Activated T-cell treated with anti-CD3 and anti-CD28 coated beads, Interleukin-2, amount 50 U/mL, for 4 hours (primary cell): ENCODE data around the gene CCDC18. TPM values are rescaled to one million over a fixed set of nuclear protein-coding genes. Genes with fewer than 3 reads are reported as not detected.
"Not testable (repeated sequence)": the region's sequence is repeated elsewhere in the genome, so short reads cannot be mapped to it uniquely, and the experiment has no call there.

ENCODE experiments used
- ATAC-seq, 2 donors: fragments of 200-7000 bp; cut with Tn5 transposase; one replicate each; pipeline ENCODE4 v1.10.0; 2021
- DNase-seq: peaks from one replicate; pipeline ENCODE4 v3.0.0-alpha.2; 2020
- H3K27me3 Mint-ChIP-seq: one replicate; pipeline ENCODE4 v1.8.0; 2021; ENCODE audit warnings: low read depth, mixed read lengths
- H3K36me3 Mint-ChIP-seq: one replicate; pipeline ENCODE4 v1.8.0; 2022; ENCODE audit warnings: mixed read lengths; ENCODE audit not compliant: insufficient read depth
- H3K4me1 Mint-ChIP-seq: one replicate; pipeline ENCODE4 v1.8.0; 2021; ENCODE audit warnings: low read depth, mixed read lengths
- H3K4me3 Mint-ChIP-seq: one replicate; pipeline ENCODE4 v1.8.0; 2021; ENCODE audit warnings: mild to moderate bottlenecking, moderate library complexity, mixed read lengths
- H3K9me3 Mint-ChIP-seq: one replicate; pipeline ENCODE4 v1.8.0; 2021; ENCODE audit warnings: mixed read lengths
- total RNA-seq, 3 donors: library from RNA; stranded (reverse); gene quantifications; one replicate each; pipeline ENCODE4 v1.2.1, GENCODE V29; 2021

CCDC18 gene
- total RNA-seq, 3 donors from 2014 or later: 4.6 to 8.3 (median 8.1) TPM

DNA sequence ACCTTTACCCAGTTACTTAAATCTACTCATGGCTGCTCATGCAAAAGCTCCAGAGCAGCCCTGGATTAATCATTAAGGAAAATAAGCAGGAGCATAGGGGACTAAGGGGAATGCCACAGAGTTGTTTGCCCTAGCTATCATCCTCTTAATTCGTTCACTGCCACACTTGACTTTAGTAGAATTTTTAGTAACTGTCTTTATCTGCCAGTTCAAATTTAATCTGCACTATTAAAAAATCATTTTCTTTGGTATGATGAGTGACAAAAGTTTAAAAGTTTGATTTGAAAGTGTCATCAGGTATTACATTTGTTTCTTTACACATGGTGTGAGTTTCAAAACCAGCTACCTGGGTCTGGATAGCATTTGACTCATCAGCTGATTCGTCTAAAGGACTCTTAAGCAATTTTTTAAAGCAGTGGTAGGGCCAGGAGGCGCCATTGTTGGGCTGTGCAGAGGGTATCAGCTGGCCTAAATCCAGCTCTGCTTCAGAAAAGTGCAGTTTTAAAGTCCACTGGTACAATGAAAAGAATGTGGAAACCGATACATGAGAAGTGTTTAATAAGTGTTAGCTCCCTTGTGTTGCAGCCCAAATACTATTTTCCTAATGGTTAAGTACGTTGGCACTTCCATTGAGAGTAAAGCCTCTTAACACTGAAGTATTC is 95.2 kb downstream of the CCDC18 start:
- no peak for ATAC-seq
- H3K9me3 Mint-ChIP-seq: peaks cover 8% of the 10 kb centered on the region
- peaks cover 21% of the 10 kb centered on the region for H3K36me3 Mint-ChIP-seq
- H3K27me3 Mint-ChIP-seq: no peaks in the 10 kb centered on the region
- no peak overlapping the region for H3K4me3 Mint-ChIP-seq
- no peaks in the 10 kb centered on the region for H3K4me1 Mint-ChIP-seq
- DNase-seq: no peak

DNA sequence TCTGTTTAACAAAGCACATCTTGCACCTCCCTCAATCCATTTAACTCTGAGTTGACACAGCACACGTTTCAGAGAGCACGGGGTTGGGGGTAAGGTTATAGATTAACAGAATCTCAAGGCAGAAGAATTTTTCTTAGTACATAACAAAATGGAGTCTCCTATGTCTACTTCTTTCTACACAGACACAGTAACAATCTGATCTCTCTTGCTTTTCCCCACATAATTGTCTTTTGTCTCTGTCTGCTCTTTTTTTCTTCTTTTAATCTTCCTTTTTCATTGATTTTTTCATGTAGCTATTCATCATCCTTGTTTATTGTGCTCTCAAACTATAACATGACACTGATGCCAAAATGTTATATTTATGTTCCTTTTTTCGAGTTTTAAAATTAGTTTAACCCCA is 97.0 kb downstream of the CCDC18 start:
- peaks cover 30% of the 10 kb centered on the region for H3K36me3 Mint-ChIP-seq
- H3K27me3 Mint-ChIP-seq, DNase-seq, ATAC-seq, H3K4me1 Mint-ChIP-seq, H3K4me3 Mint-ChIP-seq: not testable (repeated sequence)
- peaks cover 14% of the 10 kb centered on the region for H3K9me3 Mint-ChIP-seq

DNA sequence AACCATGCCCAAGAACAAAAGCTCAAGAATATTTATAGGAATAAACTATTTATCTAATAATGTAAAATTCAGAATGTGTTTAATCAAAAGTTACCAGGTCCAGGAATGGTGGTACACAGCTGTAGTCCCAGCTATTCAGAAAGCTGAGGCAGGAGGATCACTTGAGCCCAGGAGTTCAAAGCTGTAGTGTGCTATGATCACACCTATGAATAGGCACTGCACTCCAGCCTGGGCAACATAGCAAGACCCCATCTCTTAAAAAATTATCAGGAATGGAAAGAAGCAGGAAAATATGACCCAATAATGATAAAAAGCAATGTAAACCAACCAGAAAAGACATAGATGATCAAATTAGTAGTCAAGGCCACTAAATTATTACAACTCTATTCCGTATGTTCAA is 103.0 kb downstream of the CCDC18 start:
- H3K27me3 Mint-ChIP-seq: no peaks in the 10 kb centered on the region

DNA sequence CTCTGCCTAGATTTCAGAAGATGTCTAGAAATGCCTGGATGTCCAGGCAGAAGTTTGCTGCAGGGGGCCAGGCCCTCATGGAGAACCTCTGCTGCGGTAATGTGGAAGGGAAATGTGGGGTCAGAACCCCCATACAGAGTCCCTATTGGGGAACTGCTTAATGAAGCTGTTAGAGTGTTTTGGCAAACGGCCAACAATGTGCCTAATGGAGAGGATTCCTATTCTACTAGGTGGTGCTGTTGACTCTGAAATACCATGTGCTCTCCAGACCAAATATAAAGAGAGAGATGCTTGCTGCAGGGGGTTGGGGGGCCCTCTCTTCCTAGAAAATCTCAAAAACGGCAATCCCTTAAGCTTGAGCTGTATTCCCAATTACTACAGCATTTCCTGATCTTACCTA is 108.0 kb downstream of the CCDC18 start:
- no peaks in the 10 kb centered on the region for H3K9me3 Mint-ChIP-seq
- no peaks in the 10 kb centered on the region for H3K27me3 Mint-ChIP-seq
- peaks cover 49% of the 10 kb centered on the region for H3K36me3 Mint-ChIP-seq
- no peaks in the 10 kb centered on the region for H3K4me1 Mint-ChIP-seq
- DNase-seq (no peak), ATAC-seq (no peak)
- H3K4me3 Mint-ChIP-seq: no peak overlapping the region

More for the DNA sequence above, 103.0 kb downstream of the CCDC18 start:
- no peak for ATAC-seq
- Mint-ChIP-seq H3K9me3 (peaks cover 14% of the 10 kb centered on the region), H3K4me3 (no peak overlapping the region), H3K4me1 (no peaks in the 10 kb centered on the region), H3K36me3 (peaks cover 54% of the 10 kb centered on the region)
- no peak for DNase-seq

DNA sequence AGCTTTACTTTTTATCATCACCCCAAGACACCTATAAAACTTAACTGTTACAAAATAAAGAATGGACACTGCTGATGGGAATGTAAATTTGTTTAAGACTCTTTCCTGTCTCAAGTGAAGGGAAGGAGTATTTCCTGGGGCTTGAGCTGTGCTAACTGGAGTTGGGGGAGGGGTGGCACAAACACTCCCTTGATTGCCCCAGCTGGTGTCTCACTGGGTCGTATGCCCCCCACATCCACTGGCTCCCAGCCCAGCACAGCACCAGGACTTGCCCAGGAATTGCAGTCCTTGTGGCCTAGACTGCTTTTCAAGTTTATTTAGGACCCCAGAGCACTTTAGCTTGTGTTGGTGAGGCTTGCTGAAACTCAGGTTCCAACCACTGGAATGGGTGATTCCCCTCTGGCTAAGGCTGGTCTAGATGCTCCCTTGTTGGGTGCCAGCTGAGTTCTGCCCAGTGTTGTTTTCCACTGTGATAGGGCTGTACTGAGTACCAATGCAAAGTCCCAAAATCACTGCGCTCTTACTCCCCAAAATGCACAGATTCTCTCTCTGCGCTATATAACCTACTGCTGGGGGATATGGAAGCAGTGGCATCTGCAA is 116.1 kb downstream of the CCDC18 start:
- H3K27me3 Mint-ChIP-seq: no peaks in the 10 kb centered on the region
- H3K9me3 Mint-ChIP-seq: no peaks in the 10 kb centered on the region
- DNase-seq: no peak
- ATAC-seq: no peak
- no peak overlapping the region for H3K4me3 Mint-ChIP-seq
- peaks cover 8% of the 10 kb centered on the region for H3K36me3 Mint-ChIP-seq
- no peaks in the 10 kb centered on the region for H3K4me1 Mint-ChIP-seq

DNA sequence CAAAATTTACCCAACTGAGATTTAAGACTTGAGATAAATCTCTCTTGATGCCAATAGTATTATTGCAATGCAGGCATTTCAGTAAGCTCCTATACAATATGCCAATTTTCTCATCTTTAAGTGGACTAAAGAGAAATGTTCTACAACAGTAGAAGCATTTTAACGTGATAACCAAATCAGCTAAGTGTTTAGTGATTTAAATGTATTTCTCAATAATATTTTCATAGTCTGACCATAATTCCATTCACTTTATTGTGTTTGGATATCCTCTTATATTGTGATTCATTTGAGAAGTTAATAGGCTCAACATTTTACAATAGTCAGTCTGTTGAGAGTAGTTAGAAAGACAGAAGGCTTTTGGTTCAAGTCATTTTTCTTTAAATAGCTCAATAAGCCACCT is 120.6 kb downstream of the CCDC18 start:
- Mint-ChIP-seq H3K9me3 (no peaks in the 10 kb centered on the region), H3K27me3 (no peaks in the 10 kb centered on the region), H3K4me3 (no peak overlapping the region), H3K4me1 (no peaks in the 10 kb centered on the region), H3K36me3 (peaks cover 9% of the 10 kb centered on the region)
- no peak for DNase-seq
- ATAC-seq: no peak

DNA sequence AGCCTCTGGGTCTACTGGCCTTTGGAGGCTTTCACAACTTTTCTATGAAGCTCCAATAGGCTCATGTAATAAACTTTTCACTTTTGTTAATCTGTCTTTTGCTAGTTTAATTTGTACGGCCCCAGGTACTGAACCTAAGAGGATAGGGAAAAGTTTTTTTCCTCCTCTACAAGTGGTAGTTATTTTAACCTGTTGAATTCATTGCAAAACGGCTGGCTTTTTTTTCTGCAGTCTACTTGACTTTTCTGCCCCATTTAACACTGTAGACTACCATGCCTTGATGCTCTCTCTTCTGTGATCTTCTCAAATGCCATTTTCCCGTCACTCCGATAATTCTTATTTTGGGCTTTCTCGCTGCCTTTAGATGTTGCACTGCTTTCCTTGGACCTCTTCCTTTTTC is 121.6 kb downstream of the CCDC18 start:
- Mint-ChIP-seq H3K4me1 (no peaks in the 10 kb centered on the region), H3K36me3 (peaks cover 9% of the 10 kb centered on the region), H3K4me3 (no peak overlapping the region), H3K27me3 (no peaks in the 10 kb centered on the region), H3K9me3 (no peaks in the 10 kb centered on the region)
- no peak for ATAC-seq
- no peak for DNase-seq

DNA sequence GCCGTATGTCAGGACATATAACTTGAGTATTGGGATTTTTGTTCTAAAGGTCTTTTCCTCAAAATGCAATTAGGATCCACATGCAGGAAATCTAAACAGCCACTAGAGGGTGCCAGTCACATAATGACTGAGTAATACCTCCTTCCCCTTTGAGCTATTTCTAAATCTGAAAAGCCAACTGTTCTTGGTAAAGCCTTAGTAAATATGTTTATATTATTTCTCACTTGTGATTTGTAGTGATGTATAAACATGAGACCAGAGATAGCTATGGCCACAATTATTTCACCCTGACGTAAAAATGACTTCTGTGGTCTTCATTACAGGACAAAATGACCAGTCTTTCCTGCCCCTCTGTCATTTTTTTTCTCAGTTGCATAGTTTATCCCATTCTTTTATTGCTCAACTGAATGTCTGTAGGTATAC is 124.2 kb downstream of the CCDC18 start:
- ATAC-seq (no peak), DNase-seq (peak; percentile 35)
- no peak overlapping the region for H3K4me3 Mint-ChIP-seq
- H3K9me3 Mint-ChIP-seq: no peaks in the 10 kb centered on the region
- no peaks in the 10 kb centered on the region for H3K4me1 Mint-ChIP-seq
- H3K27me3 Mint-ChIP-seq: no peaks in the 10 kb centered on the region
- peaks cover 5% of the 10 kb centered on the region for H3K36me3 Mint-ChIP-seq

DNA sequence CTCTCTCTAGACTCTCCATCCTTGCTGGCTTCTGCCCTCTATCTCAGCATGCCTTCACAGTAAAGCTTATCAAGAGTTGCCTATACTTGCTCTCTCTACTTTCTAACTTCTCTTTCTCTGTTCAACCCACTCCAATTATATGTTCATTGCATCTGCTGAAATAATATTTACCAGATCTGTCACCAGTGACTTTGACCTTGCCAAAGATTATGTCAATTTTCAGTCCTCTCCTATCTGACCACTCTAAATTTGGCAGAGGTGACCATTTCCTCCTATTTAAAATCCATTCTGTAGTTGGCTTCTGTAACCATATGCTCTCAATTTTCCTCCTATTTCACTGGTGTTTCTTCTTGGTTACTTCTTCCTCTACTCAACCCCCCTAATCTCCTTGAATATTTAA is 126.4 kb downstream of the CCDC18 start:
- Mint-ChIP-seq H3K4me1 (no peaks in the 10 kb centered on the region), H3K9me3 (no peaks in the 10 kb centered on the region), H3K27me3 (no peaks in the 10 kb centered on the region), H3K36me3 (peaks cover 10% of the 10 kb centered on the region), H3K4me3 (no peak overlapping the region)
- DNase-seq (no peak), ATAC-seq (no peak)

DNA sequence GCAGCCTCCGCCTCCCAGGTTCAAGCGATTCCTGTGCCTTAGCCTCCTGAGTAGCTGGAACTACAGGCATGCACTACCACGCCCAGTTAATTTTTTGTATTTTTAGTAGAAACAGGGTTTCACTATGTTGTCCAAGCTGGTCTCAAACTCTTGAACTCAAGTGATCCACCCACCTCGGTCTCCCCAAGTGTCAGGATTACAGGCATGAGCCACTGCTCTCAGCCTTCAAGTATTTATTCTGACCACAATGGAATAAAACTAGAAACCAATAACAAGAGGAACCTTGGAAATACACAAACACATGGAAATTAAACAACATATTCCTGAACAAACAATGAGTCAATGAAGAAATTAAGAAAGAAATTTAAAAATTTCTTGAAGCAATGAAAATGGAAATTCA is 132.5 kb downstream of the CCDC18 start:
- no peaks in the 10 kb centered on the region for H3K4me1 Mint-ChIP-seq
- ATAC-seq: no peak
- H3K27me3 Mint-ChIP-seq: no peaks in the 10 kb centered on the region
- no peak for DNase-seq
- no peak overlapping the region for H3K4me3 Mint-ChIP-seq
- H3K9me3 Mint-ChIP-seq: no peaks in the 10 kb centered on the region
- H3K36me3 Mint-ChIP-seq: peaks cover 15% of the 10 kb centered on the region

DNA sequence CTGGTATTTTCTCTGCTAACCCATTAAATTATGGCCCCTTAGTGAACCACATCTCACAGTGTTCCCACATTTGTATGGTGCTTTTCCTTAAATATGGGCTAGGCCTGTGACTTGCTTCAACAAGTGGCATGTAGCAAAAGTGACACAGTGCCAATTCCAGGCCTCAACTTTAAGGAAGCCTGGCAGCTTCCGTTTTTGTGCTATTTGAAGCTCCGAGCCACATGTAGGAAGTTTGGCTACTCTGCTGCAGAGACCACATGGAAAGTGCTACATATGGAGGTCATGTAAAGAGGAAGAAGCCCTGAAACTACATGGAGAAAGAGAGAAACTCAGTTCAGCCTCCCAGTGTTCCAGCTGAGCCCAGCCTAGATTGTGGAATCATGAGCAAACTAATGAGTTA is 136.7 kb downstream of the CCDC18 start:
- no peak for DNase-seq
- Mint-ChIP-seq H3K4me3 (no peak overlapping the region), H3K36me3 (peaks cover 17% of the 10 kb centered on the region), H3K9me3 (no peaks in the 10 kb centered on the region), H3K27me3 (no peaks in the 10 kb centered on the region), H3K4me1 (no peaks in the 10 kb centered on the region)
- ATAC-seq: no peak

DNA sequence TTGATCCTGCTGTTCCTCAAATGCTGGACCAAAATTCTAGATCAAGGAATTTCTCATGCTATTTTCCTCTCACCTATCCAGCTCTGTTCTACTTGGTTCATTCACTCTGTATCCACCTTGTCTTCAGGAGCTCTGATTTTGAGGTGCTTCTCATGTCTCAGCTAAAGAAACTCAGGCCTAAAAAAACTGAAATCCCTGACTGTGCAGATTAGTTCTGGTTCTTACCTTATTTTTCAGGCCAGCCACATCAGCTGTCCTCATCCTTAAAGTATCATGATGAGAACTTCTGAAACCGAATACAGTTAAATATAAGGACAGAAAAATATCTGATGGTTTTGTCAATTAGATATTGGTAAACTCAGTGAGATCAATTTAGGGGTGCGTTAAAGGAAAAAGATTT is 137.4 kb downstream of the CCDC18 start:
- H3K9me3 Mint-ChIP-seq: no peaks in the 10 kb centered on the region
- H3K4me3 Mint-ChIP-seq: no peak overlapping the region
- no peak for ATAC-seq
- DNase-seq: no peak
- peaks cover 17% of the 10 kb centered on the region for H3K36me3 Mint-ChIP-seq
- no peaks in the 10 kb centered on the region for H3K4me1 Mint-ChIP-seq
- no peaks in the 10 kb centered on the region for H3K27me3 Mint-ChIP-seq

DNA sequence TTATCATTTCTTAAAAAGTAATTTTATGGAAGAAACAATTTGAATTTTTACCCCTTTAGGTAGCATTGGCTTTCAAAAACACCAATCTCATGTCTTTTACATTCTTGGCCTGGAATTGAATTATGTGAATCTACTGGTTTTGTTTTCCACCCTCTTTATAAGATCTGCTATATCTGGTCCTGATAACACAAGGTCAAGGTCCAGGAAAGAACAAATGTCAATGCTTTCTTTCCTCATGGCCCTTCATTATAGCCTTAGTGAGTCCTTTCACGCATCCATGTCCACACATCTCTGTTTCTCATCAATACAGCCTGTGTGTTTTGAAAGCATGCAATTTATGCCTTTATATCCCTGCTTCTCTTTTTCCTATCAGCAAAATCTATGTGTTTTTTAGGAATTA is 141.2 kb downstream of the CCDC18 start:
- Mint-ChIP-seq H3K4me1 (no peaks in the 10 kb centered on the region), H3K27me3 (no peaks in the 10 kb centered on the region), H3K36me3 (peaks cover 12% of the 10 kb centered on the region), H3K4me3 (no peak overlapping the region), H3K9me3 (no peaks in the 10 kb centered on the region)
- ATAC-seq (no peak), DNase-seq (no peak)

DNA sequence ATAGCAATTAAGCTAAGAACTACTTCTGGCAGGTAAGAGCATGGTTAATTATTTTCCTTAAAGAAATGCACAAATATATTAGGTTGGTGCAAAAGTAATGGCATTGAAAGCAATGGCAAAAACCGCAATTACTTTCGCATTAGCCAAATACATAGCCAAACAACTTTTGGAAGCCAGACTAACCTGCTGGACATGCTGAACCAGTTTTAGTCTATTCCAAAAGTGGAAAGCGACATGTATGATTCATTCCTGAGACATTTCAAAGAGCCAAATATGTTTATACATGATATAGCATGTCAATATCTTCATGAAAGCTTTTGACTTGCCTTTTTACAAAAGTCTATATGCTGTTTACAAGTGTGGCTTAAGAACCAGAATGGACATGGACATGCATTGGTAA is 141.8 kb downstream of the CCDC18 start:
- ATAC-seq (no peak), DNase-seq (no peak)
- no peaks in the 10 kb centered on the region for H3K9me3 Mint-ChIP-seq
- no peak overlapping the region for H3K4me3 Mint-ChIP-seq
- no peaks in the 10 kb centered on the region for H3K27me3 Mint-ChIP-seq
- H3K36me3 Mint-ChIP-seq: peaks cover 12% of the 10 kb centered on the region
- H3K4me1 Mint-ChIP-seq: no peaks in the 10 kb centered on the region

DNA sequence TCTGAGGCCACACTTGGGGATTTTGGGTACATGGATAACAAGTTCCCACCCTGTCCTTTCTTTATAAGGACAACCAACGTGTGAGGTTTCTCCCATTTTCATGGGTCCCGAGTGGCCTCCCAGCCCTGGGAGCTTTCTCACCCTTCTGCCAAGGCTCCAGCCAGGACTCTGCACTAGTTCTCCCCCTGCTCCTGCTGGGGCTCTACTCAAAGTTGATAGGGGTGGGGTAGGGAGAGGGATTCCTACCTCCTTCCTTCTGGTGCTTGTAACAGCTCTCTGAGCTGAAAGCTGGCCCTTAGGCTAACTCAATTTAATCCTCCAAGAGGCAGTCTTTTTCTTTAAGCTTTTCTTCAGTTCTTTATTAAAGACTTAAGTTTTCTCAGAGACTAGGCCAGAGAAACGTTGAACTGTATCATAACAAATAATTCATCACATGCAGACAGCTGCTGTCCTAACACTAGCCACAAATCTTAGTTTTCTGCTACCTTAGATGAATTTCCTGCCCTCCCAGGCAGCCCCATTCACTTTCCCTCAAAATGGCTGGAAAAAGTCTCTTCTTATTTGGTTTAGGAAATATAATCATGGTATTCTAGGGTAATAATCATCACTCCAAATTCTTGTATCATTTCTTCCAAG is 142.8 kb downstream of the CCDC18 start:
- Mint-ChIP-seq H3K27me3 (no peaks in the 10 kb centered on the region), H3K36me3 (peaks cover 11% of the 10 kb centered on the region), H3K4me3 (no peak overlapping the region), H3K4me1 (no peaks in the 10 kb centered on the region), H3K9me3 (no peaks in the 10 kb centered on the region)
- DNase-seq: no peak
- no peak for ATAC-seq
